Measurements from ENCODE around the gene PRDM4.
"Not testable (repeated sequence)": the region's sequence is repeated elsewhere in the genome, so short reads cannot be mapped to it uniquely, and the experiment has no call there.

The PRDM4 gene

DNA sequence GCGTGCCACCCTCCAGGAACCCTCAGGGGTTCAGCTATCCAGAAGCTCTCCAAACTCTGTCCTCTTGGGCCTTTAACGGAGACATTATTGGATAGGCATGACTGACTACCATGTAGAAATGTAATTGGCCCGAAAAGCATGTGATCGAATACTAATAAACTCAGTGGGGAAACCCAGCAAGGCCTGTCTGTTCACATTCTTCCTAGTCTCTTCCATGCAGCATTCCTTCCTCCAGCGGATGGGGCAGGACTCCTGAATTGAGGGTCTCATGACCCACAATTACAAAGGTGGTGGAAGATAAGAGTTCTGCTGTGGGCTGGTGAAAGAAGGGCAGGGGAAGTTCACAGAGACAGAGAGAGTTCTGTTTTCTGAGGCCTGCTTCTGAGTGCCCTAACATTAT, 6.5 kb upstream of the PRDM4 start:
- no peak for DNase-seq (ENCODE audit: low spot score)

DNA sequence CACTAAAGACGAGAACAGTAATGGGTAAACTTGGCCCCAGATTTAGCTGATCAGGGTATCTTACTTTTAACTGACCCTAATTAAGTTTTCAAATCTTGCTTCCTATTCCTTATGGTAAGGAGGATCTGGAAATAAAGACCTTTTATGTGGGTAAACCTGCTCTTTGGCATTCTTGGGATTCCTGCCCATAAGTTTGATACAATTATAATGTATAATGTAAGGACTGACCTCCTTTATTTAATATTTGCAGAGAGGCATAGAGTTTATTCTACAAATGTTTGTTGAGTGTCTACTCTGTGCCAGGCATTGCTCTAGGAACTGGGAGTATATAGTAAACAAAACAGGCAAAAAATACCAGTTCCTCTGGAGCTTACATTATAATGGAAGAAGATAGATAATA, 4.4 kb upstream of the PRDM4 start:
- DNase-seq (ENCODE audit: low spot score): no peak

DNA sequence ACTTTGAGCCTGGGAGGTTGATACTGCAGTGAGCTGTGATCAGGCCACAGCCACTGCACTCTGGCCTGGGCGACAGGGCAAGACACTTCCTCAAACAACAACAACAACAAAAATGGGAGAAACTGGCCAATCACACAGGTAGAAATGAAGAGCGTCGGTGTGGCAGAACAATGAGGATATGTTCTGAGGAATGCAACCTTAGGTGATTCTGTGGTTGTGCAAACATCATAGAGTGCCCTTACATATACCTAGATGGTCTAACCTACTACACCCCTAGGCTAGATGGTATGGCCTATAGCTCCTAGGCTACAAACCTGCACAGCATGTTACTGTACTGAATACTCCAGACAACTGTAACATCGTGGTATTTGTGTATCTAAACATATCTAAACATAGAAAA, 3.7 kb upstream of the PRDM4 start:
- no peak for DNase-seq (ENCODE audit: low spot score)

DNA sequence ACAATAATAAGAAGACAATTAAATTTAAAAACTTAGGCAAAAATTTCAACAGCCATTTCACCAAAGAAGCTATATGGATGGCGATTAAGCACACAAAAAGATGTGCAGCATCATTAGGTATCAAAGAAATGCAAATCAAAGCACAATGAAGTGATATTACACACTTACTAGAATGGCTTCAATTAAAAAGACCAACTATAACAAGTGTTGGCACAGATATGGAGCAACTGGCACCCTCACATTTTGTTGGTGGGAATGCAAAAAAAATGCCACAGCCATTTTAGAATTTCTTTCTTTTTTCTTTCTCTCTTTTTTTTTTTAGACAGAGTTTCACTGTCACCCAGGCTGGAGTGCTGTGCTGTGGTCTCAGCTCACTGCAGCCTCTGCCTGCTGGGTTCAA, 1.9 kb upstream of the PRDM4 start:
- no peak for DNase-seq (ENCODE audit: low spot score)

DNA sequence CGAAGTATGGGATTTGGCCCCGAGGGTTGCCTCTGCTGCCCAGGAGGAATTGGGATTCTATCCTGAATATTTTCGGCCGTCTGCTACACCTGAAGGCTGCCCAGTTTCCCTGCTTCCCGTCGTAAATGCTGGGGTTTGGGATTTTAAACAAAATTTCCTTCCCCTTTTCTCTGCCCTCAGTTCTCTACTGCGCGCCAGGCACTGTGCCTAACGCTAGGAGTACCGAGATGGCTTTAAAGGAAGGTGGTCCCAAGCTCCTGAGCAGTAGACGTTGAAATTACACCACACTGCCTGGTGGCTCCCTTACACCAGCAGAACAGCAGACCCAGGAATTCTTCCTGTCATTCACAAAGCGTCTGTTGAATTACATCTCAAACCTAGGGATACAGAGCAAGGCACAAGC, 566 bp upstream of the PRDM4 start:
- DNase-seq (ENCODE audit: low spot score): no peak

DNA sequence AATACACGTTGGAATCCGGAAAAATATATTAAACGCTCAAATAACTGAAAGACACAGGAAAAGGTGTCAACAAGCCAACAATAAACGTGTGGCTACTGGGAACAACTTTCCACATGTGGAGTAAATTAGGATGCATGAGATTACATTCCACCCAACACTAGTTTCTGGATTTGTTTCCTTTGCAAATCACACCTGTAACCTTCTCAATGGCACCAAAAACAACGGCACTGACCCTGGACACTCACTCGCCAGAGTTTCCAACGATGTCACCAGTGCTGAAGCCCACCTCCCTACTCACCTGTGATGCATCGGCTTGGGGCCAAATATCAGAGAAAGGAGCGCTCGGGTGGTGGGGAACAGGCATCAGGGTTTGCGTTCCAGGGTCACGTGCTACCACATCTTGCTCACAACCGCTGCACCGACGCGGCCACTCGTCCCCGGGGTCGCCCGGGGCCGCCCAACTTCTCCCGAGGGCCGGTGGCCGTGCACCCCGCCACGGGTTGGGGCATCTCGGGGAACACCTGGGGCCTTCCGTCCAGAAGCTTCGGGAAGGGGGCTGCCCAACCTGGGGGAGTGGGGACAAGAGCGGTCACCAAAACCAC, 629 bp downstream of the PRDM4 start:
- DNase-seq (ENCODE audit: low spot score): peak; percentile 17

DNA sequence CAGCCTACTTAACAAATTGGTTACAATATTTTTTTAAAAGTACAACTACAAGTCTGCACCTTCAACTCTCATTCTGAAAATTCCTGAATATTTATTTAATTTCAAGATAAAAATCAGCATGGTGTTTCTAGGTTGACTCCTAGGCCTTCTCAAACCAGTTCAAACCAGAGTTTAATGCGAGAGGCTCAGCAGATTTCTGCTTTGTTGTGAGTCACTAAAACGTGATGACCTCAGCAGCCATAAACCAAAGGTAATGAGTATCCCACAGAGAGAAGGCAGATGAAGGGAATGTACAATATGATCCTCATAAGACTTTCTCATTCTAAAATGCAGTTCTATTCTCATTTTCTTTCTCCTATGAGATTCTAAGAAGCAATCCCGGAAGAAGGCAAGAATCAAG, 1.5 kb downstream of the PRDM4 start:
- DNase-seq (ENCODE audit: low spot score): peak; percentile 73

DNA sequence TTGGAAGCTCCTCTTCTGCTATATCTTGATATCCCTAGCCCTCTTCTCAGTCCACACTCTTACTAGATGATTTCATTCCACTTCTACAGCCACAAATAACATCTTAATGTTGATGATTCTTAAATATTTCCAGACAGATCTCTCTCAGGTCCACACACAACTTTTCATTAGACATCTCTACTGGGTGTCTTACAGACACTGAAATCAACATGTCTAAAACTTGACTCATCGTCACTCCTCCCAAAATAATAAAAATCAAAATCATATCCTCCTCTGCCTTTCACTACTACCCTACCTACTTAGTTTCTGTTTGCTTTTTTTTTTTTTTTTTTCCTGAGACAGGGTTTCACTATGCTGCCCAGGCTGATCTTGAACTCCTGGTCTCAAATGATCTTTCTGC, 11.9 kb downstream of the PRDM4 start:
- peak; percentile 35 for DNase-seq (ENCODE audit: low spot score)

DNA sequence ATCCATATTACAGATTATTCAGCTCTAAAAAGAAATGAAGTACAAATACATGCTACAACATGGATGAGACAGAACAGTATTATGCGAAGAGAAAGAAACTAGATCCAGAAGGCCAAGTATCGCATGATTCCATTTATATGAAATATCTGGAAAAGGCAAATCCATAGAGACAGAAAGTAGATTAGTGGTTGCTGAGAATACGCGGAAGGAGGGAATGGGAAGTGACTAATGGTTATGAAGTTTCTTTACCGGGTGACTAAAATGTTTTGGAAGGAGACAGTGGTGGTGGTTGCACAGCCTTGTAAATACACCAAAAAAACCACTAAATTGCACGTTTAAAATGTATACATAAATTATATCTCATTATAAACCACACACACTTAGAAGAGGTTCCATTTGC, 12.5 kb downstream of the PRDM4 start:
- DNase-seq (ENCODE audit: low spot score): peak; percentile 54

DNA sequence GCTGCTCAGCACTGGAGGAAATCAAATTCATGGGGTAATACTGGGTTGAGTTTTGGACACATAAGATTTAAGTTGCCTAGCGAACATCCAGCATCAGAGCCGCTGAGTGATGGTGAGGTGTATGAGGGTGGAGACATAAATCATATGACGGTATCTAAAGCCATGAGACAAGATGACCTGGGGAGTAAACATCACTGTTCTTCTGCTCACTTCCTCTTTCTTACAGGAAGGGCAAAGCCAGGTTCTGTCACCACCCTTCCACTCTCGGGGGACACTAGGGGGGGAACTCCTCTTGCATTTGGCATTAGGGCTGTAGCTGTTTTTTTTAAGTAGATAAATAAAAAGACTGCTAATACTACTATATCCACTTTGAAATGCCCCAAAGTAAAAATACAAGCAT, 24.0 kb downstream of the PRDM4 start:
- no peak for DNase-seq (ENCODE audit: low spot score)

DNA sequence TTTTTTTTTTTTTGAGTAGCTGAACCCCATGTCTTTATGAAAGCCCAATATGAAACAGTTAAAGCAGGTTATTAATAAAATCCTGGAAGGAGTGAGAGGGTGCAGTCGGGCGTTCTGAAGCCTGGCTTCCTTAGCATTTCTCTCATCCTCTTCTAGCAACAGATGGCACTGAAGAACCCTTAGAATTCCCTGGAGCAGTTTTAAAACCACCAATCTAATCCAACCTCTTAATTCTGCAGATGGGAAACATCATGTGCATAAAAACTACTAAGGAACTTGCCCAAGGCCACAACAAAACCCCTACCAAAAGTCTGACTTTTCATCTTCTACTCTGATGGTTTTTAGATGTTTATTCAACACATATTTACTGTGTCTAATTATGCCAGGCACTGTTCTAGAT, 25.2 kb downstream of the PRDM4 start:
- no peak for DNase-seq (ENCODE audit: low spot score)

DNA sequence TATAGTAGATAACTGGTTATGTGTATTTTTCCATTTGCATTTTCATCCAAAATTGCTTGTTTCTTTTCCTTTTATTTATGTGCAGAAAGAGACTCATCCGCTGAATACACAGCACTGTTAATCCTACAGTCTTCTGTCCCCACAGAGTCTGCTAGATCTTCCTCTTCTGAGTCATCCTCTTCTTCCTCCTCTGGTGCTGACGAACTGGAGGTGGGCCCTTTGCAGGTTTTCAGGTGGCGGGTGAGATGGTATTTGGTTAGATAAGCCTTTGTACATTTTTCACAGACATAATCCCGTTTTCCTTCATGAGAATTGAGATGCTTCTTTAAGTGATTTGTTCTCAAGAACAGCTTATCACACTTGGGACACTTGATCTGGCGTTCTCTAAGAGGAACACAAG, 26.8 kb downstream of the PRDM4 start:
- no peak for DNase-seq (ENCODE audit: low spot score)

DNA sequence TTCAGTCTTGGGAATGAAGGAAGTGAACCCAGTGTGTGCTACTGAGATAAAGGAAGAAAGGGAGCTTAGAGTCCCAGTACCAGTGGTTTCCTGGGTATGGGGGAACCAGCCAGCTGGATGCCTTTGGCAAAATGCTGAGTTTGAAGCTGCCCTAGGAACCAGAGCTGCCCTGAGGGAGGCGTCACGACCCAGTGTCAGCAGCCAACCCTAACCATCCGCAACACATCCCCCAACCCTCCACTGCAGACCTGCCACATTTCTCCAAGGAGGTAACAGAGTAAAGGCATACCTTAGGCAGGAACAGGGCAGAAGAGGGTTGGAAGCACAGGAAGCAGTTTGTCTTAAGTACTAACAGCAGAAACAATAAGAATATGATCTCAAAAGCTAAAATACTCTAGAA, 28.6 kb downstream of the PRDM4 start:
- DNase-seq (ENCODE audit: low spot score): no peak

DNA sequence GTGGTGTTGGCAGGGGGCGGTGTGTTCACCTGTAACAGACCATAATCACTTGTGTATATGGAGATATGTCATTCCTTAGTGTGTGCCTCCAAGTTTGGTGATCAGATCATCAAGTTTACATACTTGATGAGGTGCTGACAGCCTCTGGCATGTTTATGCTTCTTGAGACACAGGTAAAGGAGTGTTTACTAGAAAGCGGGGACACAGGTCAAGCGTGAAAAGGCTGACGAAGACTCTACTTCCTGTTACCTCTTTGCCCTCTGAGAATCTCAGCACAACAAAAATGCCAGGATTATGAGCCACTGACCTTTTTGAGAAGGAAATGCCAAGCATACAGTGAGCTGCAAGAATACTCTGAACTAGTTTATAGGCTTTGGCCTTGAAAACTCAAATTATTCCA, 29.6 kb downstream of the PRDM4 start:
- DNase-seq (ENCODE audit: low spot score): no peak

DNA sequence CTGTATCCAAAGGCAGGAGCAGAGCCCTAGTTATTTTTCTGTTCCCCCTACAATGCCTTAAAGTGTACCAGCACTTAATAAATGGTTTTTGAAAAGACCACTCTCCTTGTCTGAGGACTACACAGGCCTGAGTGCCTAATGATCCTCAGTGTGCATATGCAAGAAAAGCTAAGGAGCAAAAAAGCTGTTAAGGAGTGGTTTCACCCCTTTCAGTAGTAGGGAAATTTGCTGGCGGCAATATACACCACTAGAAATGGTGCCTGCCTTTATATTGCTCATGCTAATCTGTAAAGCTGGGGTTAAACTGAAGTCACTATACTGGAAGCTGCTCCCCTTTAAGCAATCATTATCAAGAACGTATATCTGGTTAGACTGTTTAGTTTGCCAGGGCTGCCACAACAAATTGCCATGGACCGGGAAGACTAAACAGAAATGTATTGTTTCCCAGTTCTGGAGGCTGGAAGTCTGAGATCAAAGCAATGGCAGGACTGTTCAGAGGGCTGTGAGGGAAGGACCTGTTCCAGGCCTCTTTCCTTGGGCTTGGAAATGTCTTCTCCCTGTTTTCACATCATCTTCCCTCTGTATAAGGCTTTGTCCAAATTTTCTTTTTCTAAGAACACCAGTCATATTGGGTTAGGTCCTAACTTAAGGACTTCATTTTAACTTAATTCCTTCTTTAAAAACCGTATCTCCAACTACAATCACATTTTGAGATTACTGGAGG, 30.2 kb downstream of the PRDM4 start:
- no peak for DNase-seq (ENCODE audit: low spot score)

DNA sequence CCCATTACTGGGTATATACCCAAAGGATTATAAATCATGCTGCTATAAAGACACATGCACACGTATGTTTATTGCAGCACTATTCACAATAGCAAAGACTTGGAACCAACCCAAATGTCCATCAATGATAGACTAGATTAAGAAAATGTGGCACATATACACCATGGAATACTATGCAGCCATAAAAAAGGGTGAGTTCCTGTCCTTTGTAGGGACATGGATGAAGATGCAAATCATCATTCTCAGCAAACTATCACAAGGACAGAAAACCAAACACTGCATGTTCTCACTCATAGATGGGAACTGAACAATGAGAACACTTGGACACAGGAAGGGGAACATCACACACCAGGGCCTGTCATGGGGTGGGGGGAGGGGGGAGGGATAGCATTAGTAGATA, 33.2 kb downstream of the PRDM4 start:
- not testable (repeated sequence) for DNase-seq (ENCODE audit: low spot score)

DNA sequence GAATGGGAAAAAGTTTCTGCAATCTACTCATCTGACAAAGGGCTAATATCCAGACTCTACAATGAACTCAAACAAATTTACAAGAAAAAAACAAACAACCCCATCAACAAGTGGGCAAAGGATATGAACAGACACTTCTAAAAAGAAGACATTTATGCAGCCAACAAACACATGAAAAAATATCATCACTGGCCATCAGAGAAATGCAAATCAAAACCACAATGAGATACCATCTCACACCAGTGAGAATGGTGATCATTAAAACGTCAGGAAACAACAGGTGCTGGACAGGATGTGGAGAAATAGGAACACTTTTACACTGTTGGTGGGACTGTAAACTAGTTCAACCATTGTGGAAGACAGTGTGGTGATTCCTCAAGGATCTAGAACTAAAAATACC, 33.6 kb downstream of the PRDM4 start:
- DNase-seq (ENCODE audit: low spot score): not testable (repeated sequence)

DNA sequence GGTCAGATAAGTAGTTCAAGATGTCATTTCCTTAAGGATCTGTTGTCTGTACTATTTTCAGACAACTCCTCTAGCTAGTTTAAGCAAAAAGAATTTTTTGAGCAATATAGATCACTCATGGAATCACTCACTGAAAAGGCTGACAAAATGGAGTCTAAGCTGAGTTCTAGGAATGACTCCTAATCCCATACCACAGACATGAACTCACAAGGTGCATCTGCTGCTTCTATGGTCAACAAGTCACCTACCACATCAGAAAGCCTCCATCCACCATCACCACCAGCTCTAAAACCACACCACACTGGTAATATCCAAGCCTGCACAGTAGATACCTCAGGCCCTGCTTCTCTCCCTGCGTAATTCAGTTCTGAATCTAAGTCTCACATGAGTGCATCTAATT, 42.3 kb downstream of the PRDM4 start:
- no peak for DNase-seq (ENCODE audit: low spot score)

DNA sequence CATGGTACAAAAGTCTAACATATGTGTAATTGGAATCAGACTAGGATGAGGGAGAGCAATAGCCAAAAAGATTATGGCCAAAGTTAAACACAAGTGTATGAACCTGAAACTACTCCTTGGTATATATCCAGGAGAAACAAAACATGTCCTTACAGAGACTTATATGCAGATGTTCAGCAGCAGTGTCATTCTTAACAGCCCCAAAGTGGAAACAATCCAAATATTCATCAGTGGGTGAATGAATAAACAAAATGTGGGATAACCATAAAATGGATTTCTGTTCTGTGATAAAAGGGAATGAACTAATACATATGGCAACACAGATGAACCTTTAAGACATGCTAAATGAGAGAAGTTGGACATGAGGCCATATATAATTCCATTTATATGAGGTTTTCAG, 45.2 kb downstream of the PRDM4 start:
- no peak for DNase-seq (ENCODE audit: low spot score)

DNA sequence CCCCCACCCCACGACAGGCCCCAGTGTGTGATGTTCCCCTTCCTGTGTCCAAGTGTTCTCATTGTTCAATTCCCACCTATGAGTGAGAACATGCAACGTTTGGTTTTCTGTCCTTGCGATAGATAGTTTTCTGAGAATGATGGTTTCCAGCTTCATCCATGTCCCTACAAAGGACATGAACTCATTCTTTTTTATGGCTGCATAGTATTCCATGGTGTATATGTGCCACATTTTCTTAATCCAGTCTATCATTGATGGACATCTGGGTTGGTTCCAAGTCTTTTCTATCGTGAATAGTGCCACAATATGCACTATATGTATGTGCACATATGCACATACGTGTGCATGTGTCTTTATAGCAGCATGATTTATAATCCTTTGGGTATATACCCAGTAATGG, 55.4 kb downstream of the PRDM4 start:
- not testable (repeated sequence) for DNase-seq (ENCODE audit: low spot score)

DNA sequence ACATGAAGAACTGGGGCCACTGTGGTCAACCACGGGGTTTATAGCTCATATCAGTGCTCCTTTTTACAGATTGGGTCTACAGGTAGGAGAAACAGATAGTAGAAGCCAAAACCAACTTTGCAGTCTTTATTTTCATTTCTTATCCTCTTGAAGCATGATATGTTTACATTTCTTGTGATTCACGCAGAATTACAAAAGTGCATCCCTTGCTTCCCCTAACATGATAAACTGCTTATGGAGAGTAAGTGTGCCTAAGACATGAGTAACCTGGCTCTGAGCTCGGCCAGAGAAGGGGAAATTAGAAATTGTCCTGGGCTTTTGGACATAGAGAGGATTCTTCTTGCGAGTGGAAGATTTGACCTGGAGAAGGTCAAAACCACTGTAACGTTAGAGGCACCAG, 56.9 kb downstream of the PRDM4 start:
- no peak for DNase-seq (ENCODE audit: low spot score)

DNA sequence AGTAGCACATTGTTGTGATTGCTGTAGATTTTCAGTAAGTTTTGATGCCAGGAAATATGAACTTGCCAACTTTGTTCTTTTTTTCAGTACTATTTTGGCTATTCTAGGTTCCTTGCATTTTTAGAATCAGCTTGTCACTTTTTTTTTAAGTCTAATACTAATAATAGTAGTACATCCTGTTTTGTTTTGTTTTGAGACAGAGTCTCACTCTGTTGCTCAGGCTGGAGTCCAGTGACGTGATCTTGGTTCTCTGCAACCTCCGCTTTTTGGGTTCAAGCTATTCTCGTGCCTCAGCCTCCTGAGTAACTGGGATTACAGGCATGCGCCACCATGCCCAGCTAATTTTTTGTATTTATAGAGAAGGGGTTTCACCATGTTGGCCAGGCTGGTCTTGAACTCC, 58.8 kb downstream of the PRDM4 start:
- no peak for DNase-seq (ENCODE audit: low spot score)

DNA sequence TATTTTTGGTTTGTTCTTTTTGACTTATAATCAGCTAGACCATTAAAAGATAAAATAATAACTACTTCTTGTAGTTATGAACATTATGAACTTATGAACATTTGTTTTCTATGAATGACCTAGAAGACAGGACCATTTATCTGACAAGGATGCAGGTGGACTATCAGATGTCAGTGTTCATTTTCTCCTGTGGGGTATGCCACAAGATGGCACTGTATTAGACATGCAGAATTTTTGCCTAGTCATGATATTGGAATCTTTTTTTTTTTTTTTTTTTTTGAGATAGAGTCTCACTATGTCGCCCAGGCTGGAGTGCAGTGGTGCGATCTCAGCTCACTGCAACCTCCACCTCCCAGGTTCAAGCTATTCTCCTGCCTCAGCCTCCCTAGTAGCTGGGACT, 65.2 kb downstream of the PRDM4 start:
- DNase-seq (ENCODE audit: low spot score): not testable (repeated sequence)

Data from hepatic stellate cell (primary cell).